HG03045 (cell line): ENCODE data around the gene HOXA10.

ENCODE experiments used
- ATAC-seq: cut with Tn5 transposase; IDR thresholded peaks from one replicate; pipeline ENCODE4 v1.9.1; 2021; ENCODE audit warnings: mild to moderate bottlenecking, moderate library complexity; ENCODE audit not compliant: unreplicated experiment

The HOXA10 gene

DNA sequence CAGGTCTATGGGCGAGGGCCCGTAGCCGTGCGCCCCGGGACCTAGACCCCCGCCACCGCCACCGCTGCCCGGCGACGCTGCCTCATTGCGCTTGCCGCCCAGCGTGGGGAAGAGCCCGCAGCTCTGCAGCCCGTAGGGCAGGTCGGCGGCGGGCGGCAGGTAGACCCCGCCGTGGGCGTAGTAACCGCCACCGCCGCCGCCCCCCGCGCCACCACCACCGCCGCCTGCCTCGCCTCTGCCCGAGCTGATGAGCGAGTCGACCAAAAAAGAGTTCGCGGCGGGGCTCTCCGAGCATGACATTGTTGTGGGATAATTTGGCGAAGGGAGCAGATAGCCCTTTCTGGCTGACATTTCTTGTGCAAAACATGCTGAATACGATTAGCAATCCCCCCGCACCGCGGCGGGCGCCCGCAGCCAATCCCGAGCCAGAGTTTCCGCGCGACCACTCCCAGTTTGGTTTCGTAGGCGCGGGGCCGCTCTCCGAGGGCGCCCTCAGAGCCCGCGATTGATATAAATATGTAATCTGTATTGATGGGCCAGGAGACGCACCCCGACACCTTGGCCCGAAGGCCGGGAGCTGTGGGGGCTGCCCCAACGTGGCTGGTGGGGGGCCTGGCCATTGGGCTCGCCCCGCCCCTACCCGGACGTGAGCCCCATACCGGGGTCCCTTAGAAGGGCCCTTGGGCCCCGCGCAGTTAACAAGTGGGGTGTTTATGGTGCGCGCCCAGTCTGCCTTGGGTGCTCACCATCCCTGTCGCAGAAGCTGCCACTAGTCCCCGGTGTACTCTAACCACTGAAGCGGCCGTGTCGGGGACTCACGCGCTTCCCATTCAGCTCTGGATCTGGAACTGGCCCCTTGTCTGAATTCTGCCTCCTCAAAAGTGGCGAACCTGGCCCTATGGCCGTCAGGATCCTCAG is at the start of gene HOXA10:
Gene HOXA10 (minus strand): TSS at position 365 of the 918 bp plus-strand sequence. CDS start 14 bp downstream, at position 351.
- no peak for ATAC-seq

DNA sequence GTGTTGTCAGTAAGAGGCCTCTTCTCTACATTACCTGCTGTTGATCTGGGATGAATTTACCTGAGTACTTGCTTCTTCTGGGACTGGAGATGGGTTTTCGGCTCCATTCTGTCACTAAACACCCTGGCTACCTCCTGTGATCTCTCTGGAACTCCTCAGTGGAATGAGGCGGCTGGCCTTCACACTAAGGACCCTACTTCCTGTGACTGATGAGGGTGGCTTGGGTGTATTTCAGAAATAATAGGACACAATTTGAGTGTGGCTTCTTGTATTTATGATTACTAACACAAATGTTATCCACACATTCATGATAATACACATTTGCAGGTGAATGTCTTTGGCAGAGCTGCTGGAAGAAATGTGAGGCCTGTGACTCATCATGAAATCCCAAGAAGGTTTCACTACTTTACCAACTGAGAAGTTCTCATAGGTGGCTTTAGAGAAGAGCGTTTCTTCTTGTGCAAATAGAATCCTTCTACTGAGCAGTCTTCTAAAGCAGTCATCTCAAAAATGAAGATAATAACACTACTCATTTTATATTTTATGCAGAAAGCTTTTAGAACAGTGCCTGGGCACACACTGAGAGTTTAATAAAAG is 47.2 kb upstream of the HOXA10 start:
- ATAC-seq = no peak

DNA sequence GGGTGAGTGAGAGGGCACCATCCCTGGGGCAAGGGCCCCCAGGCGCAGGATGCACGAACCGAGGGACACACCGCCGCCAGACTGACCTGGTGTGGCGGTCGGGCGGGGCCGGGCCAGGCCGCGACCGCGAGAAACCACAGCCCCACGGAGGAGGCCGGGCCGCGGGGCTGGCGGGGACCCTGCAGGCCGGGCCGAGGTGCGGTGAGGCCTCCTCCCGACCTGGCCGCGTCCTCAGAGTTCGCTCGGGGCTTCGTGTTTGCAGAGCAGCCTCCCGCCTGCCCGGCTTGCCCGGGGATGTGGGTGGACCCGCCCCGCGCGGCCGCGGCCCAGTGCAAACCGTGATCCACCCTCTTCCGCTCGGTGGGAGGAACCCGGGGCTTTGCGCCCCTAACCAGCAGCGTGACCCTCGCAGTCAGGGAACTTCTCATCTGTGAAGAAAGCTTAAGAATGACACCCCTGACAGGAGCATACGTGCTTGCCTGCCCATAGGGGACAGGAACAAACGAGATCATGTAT is 46.4 kb upstream of the HOXA10 start:
- no peak for ATAC-seq

DNA sequence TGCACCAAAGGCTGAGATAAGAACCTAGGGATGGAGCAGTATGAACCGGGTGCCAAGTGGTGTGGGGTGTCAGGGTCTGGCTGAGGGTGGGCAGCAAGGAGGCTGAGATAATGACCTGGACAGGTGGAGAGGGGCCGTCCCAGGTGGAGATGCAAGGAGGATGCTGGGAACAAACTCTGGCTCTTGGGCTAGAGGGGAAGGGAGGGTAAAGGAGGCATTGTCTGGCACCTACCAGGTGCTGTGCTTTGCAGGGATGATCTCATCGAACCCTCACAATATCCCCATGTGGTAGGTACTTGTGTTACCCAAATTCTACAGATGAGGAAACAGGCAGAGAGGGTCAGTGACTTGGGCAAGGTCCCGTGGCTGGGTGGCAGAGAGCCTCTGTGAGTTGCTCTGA is 45.7 kb upstream of the HOXA10 start:
- no peak for ATAC-seq

DNA sequence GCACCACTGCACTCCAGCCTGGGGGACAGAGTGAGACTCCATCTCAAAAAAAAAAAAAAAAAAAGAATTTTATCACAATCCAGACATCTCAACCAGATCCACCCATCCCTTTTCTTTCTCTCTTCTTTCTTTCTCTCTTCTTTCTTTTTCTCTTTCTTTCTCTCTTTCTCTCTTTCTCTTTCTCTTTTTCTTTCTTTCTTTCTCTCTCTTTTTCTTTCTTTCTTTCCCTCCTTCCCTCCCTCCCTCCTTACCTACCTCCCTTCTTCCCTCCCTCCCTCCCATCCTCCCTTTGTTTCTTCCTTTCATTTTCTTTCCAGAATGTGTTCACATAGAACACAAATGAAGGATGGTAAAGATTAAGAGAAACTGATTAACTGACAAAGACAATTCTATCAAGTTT is 43.8 kb upstream of the HOXA10 start:
- no peak for ATAC-seq

DNA sequence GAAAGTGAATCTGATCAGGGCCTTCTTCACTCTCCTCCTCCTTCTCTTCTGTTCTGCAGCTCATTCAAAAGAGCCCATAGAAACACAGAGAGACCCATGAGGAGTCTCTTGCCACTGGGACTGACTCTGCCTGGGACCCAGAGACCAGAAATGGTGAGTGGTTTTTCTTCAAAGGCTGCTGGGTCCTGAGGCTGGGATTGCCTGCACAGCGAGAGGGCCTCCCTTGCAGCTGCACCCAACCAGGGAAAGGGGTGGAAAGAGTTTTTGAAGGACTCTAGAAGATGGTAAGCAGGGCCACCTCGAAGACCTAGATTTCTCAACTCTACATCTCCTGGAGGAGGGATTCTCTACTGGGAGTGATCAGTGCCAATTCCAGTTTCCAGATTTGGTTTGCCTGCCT is 41.2 kb upstream of the HOXA10 start:
- no peak for ATAC-seq

DNA sequence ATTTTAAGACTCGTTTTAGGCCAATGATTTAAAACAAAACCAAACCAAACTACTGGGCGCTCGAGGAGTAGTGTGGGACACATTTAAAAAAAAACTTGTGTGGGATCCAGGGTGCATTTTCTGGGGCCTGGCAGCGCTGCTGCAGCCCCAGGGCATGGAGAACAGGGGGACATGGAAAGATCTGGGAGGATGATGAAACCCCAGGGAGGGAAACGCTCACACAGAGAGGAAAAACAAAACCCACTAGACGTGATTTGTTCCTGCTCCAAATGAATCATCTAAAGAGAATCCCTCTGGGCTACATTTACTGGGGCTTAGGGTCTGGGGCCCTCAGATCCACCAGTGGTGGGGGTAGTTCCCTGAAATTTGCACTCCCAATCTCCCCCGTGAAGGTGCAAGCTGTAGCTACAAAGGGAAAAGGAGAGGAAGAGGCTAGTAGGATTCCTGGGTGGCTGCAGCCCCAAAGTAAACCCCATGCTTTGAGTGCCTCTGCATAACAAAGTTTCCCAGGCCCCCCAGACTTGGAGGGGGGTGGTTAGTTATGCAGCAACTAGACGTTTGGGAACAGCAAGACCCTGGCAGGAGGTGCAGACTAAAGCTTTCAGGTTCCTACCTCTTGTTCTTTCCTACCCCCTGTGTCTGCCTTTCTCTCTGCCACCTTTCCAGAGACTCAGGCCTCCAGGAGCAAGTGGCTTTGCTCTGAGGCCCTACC is 40.3 kb upstream of the HOXA10 start:
- ATAC-seq = no peak

DNA sequence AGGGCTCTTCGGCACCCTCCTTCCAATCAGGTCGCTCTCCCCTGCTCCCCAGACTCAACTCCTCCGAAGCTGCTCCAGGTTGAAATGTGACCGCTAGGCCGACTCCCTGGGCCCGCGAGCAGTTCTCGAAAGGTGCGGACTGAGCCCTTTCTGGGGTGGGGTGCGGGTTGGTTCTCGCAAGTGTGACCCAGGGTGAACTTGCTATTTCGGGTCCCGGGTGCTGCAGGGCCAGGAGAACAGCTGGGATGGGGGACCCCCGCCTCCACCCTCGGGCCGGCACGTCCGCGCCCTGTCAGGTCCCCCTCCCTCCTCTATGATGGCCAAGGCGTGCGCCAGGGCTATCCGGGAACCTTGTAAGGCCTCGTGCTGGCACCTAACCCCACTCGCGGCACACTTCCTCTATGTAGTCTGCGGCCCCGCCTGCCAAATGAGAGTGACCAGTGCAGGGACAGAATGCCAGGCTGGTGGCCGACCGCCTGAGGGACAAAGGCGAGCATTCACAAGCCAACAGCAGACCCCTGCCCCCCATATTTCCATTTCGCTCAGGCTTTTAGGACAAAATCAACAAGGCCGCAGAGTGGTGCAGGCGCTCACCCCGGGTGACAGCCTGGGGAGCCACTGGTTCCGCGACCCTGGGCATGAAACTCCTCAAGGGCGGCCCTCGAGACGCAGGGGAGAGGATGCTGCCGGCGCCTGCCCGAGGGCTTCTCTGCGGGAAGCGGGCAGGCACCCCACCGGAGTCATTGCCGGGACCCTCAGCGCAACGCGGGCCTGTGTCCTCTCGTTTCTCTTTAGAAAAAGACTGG is 39.5 kb upstream of the HOXA10 start:
- ATAC-seq = no peak

DNA sequence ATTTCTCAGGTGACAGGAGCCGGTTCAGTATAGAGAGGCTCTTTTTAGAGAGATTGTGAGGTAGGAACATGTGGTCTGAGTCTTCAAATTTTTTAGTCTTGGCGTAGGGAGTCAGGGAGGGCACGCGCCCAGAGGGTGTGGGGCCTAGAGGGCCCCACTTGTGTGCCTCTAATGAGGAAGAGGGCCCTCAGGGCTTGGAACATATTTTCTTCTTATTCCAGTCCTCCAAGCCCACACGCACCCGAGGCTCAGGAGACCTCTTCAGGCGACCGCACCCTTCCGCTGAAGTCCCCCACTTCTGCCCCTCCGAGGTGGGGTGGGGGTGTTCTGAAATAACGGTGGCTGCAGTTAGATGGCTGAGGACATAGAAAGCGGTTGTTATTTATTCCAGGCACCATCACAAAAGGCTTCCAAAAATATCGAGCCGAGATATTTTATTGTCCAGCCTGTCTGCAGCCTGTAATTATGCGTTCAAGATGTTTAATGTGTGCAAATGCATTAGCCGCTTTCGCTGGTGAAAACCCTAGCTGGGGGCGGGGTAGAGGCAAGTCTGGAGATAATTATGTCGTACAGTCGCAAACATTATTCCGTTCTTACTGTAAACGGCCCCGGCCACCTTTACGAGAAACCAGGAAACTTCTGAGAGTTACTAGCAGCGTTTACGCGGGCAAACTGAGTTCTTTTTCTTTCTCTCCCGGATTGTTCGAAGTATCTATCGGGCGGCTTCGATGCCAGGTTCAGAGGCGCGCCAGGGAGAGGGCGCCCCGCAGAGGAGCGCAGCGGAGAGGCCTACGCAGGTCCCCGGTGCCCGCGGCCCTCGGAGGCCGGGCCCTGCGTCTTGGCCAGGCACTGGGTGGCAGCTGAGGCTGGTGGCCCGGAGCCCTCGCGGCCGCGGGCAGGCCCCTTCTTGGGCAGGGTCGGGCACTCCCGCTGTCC is 38.6 kb upstream of the HOXA10 start:
- no peak for ATAC-seq

DNA sequence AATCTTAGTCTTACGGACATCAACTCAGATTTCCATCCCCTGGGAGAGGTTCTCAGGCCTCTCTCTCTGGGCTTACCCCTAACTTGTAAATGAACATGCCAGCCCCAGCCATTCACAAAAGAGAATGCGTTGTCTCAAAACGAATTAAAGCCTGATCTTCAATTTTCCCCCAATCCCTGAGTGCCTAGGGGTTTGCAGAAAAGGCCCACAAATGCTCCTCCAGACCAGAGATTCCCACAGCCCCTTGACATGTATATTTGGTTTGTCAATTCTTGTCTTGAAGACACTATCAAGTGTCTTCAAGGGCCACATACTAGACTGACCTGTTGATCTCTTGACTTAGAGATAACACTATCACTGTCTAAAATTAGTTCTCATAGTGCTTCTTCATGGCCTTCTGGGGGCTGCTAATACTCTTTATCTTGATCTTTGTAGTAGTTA is 37.7 kb upstream of the HOXA10 start:
- ATAC-seq = no peak

DNA sequence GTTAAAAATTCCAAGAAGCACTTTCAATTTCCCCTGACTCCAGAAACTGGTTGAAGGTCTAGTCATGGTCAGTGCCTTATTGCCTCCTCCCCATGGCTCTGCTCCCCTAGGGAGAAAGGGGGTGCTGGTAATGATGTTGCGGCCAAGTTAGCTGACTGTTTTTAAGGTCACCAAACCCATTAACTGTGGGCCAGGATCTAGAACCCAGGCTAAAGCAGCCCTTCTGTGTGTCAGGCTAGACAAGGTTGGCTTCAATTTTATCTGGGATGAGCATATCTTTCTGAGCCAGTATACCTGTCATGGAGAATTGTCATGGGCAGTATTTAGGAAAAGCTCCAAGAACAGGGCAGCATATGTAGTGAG is 36.9 kb upstream of the HOXA10 start:
- no peak for ATAC-seq

DNA sequence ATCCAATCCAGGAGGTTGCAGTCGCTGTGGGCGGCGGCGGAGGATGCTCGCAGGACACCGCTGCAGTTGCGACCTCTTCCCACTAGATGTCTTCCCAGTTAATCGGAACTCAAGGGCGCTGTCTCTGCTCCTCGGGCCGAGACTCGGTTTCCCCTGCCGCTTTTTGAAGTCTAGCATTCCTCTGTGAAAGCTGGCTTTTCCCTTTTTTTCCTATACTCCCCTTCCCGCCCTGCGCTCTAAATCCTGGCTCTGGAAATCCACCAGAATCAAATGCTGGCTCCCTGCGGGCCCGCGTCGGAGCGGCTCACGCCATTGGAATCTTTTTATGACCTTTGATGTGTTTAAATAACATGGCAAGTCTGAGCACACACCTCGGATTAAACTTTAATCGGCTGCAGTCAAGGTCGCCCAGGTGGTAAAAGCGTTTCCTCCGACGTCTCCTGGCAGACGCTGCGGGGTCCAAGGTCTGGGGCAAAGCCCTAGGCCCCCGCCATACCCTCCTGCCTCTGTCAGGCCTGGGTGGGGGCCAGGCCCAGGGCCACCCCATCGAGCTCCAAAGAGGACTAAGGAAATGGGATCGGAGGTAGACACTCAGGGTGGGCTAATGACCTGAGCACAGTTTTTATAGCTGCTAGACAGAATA is 36.4 kb upstream of the HOXA10 start:
- no peak for ATAC-seq

DNA sequence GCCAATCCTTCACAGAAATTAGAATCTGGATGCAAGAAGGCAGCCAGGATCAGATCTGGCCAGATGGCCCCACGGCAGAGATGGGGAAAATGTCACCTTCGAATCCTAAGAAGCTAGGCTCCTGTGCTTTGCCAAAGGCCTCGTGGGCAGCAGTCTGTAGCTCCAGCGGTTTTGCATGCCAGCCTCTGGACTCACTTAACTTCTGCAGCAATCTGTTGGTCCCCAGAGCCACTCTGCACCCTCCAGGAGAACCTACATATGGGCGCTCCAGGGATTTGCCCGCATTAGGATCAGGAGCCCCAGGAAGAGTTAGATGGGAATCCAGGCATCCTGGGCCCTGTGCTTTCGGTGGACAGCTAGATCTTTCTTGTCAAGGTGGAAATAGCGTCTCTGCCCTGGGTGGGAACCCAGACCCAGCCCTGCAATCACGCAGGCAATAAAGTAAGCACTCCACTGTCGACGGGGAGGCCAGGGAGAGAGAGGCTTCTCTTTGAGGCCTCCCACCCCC is 35.9 kb upstream of the HOXA10 start:
- no peak for ATAC-seq

DNA sequence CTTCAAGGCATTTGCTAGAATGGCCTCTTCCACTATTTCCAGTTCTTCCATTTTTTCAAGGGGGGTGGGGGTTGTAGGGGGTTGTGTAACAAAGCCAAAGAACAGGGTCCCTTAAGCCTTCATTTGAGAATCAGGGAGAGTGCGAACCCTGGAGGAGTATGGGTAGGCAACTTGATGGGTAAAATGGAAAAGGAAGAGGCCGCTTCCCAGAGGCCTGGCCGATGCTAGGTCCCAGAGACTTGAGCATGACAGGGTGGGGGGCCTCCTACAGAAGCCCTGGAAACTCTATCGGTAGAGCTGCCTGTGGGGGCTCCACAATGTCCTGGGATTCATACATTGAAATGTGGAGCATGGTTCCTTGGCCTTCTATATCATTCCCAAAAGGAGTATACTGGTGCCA is 34.9 kb upstream of the HOXA10 start:
- ATAC-seq = no peak

DNA sequence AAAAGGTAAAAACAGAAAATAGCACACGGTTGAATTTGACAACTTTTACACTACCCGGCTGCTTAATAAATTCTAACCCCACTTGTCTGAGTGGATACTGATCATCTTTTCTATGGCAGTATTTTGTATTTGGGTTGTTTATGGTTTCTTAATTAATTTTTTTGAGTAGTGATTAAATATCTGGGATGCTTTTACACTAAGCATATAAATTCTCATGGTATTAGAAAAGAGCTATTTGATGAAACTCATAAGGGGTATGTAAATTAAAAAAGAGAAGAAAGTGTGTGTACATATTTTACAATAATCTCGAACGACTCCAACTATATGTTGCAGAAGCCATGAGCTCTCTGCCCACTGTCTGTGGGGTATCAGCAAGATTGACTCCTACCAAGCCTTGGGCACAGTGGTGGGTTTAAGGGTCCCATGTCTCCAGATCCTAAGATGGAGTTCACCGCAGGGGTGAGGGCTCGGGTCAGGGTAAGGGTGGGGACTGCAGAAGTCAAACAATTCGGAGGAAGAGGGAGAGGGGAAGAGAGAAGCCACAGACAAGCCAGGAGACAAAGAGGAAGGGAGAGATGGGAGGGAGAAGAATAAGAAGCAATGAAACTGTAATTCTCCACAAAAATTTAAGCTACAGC is 33.3 kb upstream of the HOXA10 start:
- no peak for ATAC-seq

DNA sequence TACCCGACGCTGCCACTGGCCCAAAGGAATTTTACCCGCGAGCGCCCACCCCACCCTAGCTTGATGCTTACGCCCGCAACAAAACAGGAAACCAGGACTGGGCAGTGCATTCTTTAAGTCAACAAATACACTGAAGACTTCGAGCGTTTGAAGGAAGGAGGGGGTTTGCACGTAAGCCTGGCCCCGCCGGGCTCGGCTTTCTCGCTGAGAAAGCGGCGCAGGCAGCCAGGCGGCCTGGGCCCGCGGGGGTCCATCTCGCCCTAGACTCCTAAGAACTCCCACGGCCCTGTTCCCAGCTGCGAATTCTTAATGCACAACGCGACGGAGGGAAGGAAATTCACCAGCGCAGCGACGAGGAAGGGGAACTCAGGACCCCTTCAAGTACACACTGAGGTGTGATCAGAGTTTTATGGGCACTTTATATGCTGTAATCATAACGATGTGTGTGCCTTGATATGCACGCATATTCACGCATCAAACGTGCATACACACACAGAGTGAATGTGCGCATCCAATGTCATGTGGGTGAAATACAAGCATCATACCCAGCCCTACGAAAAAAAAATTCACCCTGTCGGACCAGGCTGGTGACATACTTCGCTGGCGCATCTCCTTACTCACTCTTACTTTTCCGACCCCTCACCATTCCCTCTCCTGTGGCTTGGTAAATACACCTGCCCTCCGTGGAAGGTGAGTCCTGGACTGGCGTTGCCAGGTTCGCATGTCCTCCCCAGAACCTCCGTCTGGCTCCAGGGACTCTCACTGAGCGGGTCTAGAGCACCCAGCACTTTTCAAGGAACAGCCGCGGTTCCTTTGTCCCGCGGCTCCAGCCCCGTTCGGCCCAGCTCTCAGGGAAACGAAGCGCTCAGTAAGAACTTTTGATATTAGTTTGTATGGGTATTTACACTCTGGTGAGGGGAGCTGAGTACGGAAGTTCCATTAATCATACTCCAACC is 31.5 kb upstream of the HOXA10 start:
- no peak for ATAC-seq

DNA sequence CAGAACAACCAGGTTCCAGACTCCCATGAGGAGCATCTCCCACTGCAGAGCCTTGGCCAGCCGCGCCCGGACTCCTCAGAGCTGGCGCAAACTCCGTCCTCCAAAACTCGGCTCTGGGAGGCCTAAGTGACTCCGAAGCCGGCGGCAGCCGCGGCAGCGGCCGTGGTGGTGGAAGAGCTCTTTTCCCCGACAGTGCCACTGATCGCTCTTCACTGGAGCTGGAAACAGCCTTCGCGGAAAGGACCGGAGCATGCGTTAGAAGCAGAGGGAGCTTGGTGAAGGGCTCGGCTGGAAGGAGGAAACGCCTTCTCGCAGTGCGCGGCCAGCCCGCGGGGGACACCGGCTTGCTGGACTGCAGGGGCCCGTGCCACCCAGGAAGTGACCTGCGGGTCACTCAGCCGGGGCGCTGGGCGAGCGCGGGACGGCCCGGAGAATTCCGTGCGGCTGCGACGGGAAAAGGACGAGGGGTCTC is 30.8 kb upstream of the HOXA10 start:
- ATAC-seq = no peak
